ENCODE measurements around the gene EFNA4. TPM values are rescaled to one million over a fixed set of nuclear protein-coding genes. Genes with fewer than 3 reads are reported as not detected.

Gene EFNA4
- total and polyA plus RNA-seq, 9 of the 15 experiments (the other 6 are each of a cell fraction or from before 2014, with no cell fraction given) = 0.68 to 7.4 (median 6.1) TPM

GRCh38 chr1:155017041-155017945 is 46.2 kb upstream of the EFNA4 start (continued):
- peak; percentile 58 to 95; a peak in 2 of 4 replicates for TF ChIP-seq UBTF (IDR thresholded peaks at IDR 0.05; ENCODE audit: borderline replicate concordance in 1 of 2, low read depth in 2 of 2, low read length in 2 of 2)
- no peak for TF ChIP-seq ZNF224 (CRISPR knock-in tag; IDR thresholded peaks at IDR 0.05)
- no peak for TF ChIP-seq KAT8 (IDR thresholded peaks at IDR 0.05; ENCODE audit: low read depth)
- TF ChIP-seq NFE2 (IDR thresholded peaks at IDR 0.05; ENCODE audit: low read depth) = peak; percentile 78; the same call in 1 of the 2 replicates
- TF ChIP-seq COPS2 (conservative IDR thresholded peaks at IDR 0.05) = no peak
- TF ChIP-seq ZBTB2 (IDR thresholded peaks at IDR 0.05) = peak; percentile 63; the same call in 1 of the 2 replicates
- no peak for TF ChIP-seq ZBTB12 (CRISPR knock-in tag; IDR thresholded peaks at IDR 0.05)
- no peak for TF ChIP-seq NCOA6 (IDR thresholded peaks at IDR 0.05)
- TF ChIP-seq IRF1 (CRISPR knock-in tag; IDR thresholded peaks at IDR 0.05; ENCODE audit: borderline replicate concordance) = no peak
- TF ChIP-seq ZKSCAN3 (CRISPR knock-in tag; IDR thresholded peaks at IDR 0.05) = no peak
- peak; percentile 72 for TF ChIP-seq ZNF740 (CRISPR knock-in tag; IDR thresholded peaks at IDR 0.05)
- TF ChIP-seq ZNF740 (tag; IDR thresholded peaks at IDR 0.05) = no peak
- TF ChIP-seq ZSCAN29 (IDR thresholded peaks at IDR 0.05) = no peak
- TF ChIP-seq BRD9 (IDR thresholded peaks at IDR 0.05; ENCODE audit: low read depth, partially characterized antibody) = no peak
- no peak; the same call in 1 of the 2 replicates for TF ChIP-seq NR1H2 (CRISPR knock-in tag; IDR thresholded peaks at IDR 0.05)
- TF ChIP-seq ZNF124 (CRISPR knock-in tag; IDR thresholded peaks at IDR 0.05) = no peak
- TF ChIP-seq RCOR1 (IDR thresholded peaks at IDR 0.05; ENCODE audit: borderline replicate concordance in 1 of 2, low read depth in 2 of 2, low read length in 2 of 2) = peak in 1 of 2 experiments; percentile 23; a peak in 1 of 4 replicates
- TF ChIP-seq ZSCAN32 (CRISPR knock-in tag; IDR thresholded peaks at IDR 0.05) = no peak
- no peak for TF ChIP-seq FOXA1 (IDR thresholded peaks at IDR 0.05; ENCODE audit: borderline replicate concordance)
- no peak for TF ChIP-seq ZNF354B (CRISPR knock-in tag; IDR thresholded peaks at IDR 0.05)
- no peak for TF ChIP-seq TGIF2 (CRISPR knock-in tag; IDR thresholded peaks at IDR 0.05)
- no peak for TF ChIP-seq ZNF57 (CRISPR knock-in tag; IDR thresholded peaks at IDR 0.05)
- TF ChIP-seq TCFL5 (CRISPR knock-in tag; conservative IDR thresholded peaks at IDR 0.05) = no peak

Data from K562 (cell line).